Mammary epithelial cell (primary cell): ENCODE results near the gene SLC8A1.

ENCODE experiments used
- EZH2 ChIP-seq: IDR thresholded peaks from 2 replicates; pipeline ENCODE4 v1.6.1; 2012; ENCODE audit warnings: low read length, inconsistent platforms, borderline replicate concordance
- TF ChIP-seq, protein P1 (sequence below), 2 donors: IDR thresholded peaks in 1 of 2; conservative IDR thresholded peaks in 1 of 2; 2 replicates each; pipeline ENCODE4 v1.5.1; 2011 to 2012; ENCODE audit warnings: inconsistent platforms in 2 of 2, low read length in 2 of 2, mild to moderate bottlenecking in 2 of 2, control low read depth in 1 of 2, low read depth in 1 of 2; ENCODE audit not compliant: insufficient read depth in 1 of 2; ENCODE audit errors: extremely low read depth in 1 of 2

DNA sequence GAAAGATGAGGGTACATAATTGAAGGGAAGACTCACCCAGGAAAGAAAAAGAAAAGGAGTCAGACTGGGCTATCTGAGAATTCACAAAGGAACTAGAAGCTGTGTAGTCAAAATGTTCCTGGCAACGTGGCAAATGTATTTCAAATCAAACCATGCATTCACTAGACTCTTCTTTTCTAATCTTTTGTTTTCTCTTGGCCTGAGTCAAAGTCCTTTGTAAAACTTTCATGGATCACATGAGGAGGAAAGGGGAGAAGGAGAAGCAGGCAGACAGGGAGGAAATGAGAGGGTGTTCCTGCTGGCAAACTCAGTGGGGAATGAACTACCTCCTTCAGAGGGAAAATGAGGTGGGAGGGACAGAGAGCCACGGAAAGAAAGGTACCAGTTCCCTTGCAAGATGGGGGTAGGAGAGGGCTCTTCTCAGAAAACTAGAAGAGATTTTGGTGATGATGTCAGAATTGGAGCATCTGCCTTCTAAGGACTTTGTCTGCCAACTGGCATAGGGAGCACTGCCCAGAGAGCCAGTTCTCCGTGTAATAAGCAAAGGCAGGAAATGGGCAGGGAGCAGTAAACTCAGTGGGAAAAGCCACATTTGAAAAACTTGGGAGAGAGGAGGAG, 51.4 kb downstream of the SLC8A1 start:
- TF ChIP-seq, protein P1, sequence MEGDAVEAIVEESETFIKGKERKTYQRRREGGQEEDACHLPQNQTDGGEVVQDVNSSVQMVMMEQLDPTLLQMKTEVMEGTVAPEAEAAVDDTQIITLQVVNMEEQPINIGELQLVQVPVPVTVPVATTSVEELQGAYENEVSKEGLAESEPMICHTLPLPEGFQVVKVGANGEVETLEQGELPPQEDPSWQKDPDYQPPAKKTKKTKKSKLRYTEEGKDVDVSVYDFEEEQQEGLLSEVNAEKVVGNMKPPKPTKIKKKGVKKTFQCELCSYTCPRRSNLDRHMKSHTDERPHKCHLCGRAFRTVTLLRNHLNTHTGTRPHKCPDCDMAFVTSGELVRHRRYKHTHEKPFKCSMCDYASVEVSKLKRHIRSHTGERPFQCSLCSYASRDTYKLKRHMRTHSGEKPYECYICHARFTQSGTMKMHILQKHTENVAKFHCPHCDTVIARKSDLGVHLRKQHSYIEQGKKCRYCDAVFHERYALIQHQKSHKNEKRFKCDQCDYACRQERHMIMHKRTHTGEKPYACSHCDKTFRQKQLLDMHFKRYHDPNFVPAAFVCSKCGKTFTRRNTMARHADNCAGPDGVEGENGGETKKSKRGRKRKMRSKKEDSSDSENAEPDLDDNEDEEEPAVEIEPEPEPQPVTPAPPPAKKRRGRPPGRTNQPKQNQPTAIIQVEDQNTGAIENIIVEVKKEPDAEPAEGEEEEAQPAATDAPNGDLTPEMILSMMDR (conservative IDR thresholded peaks at IDR 0.05 in 1 of 2, IDR thresholded peaks at IDR 0.05 in 1 of 2; ENCODE audit: extremely low read depth in 1 of 2, insufficient read depth in 1 of 2, low read depth in 1 of 2, low read length in 2 of 2) = no peak
- no peak for TF ChIP-seq EZH2
